Activated CD4-positive, alpha-beta T cell treated with anti-CD3 and anti-CD28 coated beads, Interleukin-2, amount 50 U/mL, for 24 hours (primary cell): Measurements from ENCODE around the gene HOXA13.

Source experiments
- DNase-seq, 2 donors: peaks; one replicate each; pipeline ENCODE4 v3.0.0-alpha.2; 2020; ENCODE audit warnings: low read depth in 1 of 2, low spot score in 1 of 2

The HOXA13 gene

GRCh38 chr7:27182285-27182841 lies 17.5 kb downstream of the HOXA13 start:
- no peak for DNase-seq

GRCh38 chr7:27181795-27182275 lies 18.1 kb downstream of the HOXA13 start:
- DNase-seq, result peak in 1 of 2 donors; percentile 0

- no peak for DNase-seq
These were observed 19.2 kb downstream of the HOXA13 start for GRCh38 chr7:27180431-27181420.

GRCh38 chr7:27179503-27180430 lies 20.1 kb downstream of the HOXA13 start:
- DNase-seq, result peak in 1 of 2 donors; percentile 41

GRCh38 chr7:27179030-27179429 lies 20.9 kb downstream of the HOXA13 start:
- no peak for DNase-seq

- DNase-seq, result no peak
These were observed 21.5 kb downstream of the HOXA13 start for GRCh38 chr7:27178366-27178765.

GRCh38 chr7:27177795-27178320 lies 22.0 kb downstream of the HOXA13 start:
- DNase-seq, result no peak

GRCh38 chr7:27176962-27177794 lies 22.7 kb downstream of the HOXA13 start:
- DNase-seq, result no peak

- DNase-seq, result no peak
These were observed 23.4 kb downstream of the HOXA13 start for GRCh38 chr7:27176524-27176845.

- DNase-seq, result no peak
These were observed 24.0 kb downstream of the HOXA13 start for GRCh38 chr7:27175626-27176523.

GRCh38 chr7:27174874-27175625 lies 24.8 kb downstream of the HOXA13 start:
- no peak for DNase-seq

- DNase-seq, result no peak
These were observed 25.7 kb downstream of the HOXA13 start, which contains the start of gene HOXA10 for GRCh38 chr7:27173956-27174873. TSS of gene HOXA10 (minus strand) at chr7:27174320. CDS start at chr7:27174306, 14 bp downstream.

- DNase-seq, result no peak
These were observed 26.4 kb downstream of the HOXA13 start for GRCh38 chr7:27173511-27173955.

GRCh38 chr7:27172823-27173510 lies 26.9 kb downstream of the HOXA13 start:
- DNase-seq, result no peak

- no peak for DNase-seq
These were observed 27.5 kb downstream of the HOXA13 start for GRCh38 chr7:27172315-27172774.

GRCh38 chr7:27171637-27172314 lies 28.1 kb downstream of the HOXA13 start:
- DNase-seq, result no peak
